KMS-11 (cell line): ENCODE results near the gene SYPL2.
A peak's percentile ranks its signal among the peaks of the same experiment; 100 is the strongest.

Experiments
- H2AFZ ChIP-seq: fragments of 200-600 bp; sonication (generic); 2 replicates; pipeline ENCODE4 v1.6.1; 2016; ENCODE audit warnings: antibody characterized with exemption, mixed run types, low read depth
- H3K27ac ChIP-seq: fragments of 200-600 bp; sonication (generic); 2 replicates; pipeline ENCODE4 v1.6.1; 2016; ENCODE audit warnings: mild to moderate bottlenecking, mixed run types
- H3K27me3 ChIP-seq: fragments of 200-600 bp; sonication (generic); 2 replicates; pipeline ENCODE4 v1.6.1; 2017; ENCODE audit warnings: mild to moderate bottlenecking, low read depth, mixed run types, moderate library complexity; ENCODE audit not compliant: insufficient read depth
- H3K36me3 ChIP-seq: fragments of 200-600 bp; sonication (generic); 2 replicates; pipeline ENCODE4 v1.6.1; 2017; ENCODE audit warnings: mild to moderate bottlenecking, mixed run types; ENCODE audit not compliant: insufficient read depth
- H3K4me1 ChIP-seq: fragments of 200-600 bp; sonication (generic); 2 replicates; pipeline ENCODE4 v1.6.1; 2016; ENCODE audit warnings: mild to moderate bottlenecking, low read depth, mixed run types; ENCODE audit not compliant: poor library complexity, severe bottlenecking
- H3K4me2 ChIP-seq: fragments of 200-600 bp; sonication (generic); 2 replicates; pipeline ENCODE4 v1.7.0; 2016; ENCODE audit warnings: mild to moderate bottlenecking, mixed run types
- H3K4me3 ChIP-seq: fragments of 200-600 bp; sonication (generic); IDR thresholded peaks from 2 replicates; pipeline ENCODE4 v1.6.1; 2017; ENCODE audit warnings: low read depth, low read length, mixed read lengths; ENCODE audit not compliant: insufficient read depth
- H3K79me2 ChIP-seq: fragments of 200-600 bp; sonication (generic); 2 replicates; pipeline ENCODE4 v1.6.1; 2016; ENCODE audit warnings: low read depth, mixed run types; ENCODE audit not compliant: insufficient read depth
- H3K9ac ChIP-seq: fragments of 200-600 bp; sonication (generic); 2 replicates; pipeline ENCODE4 v1.6.1; 2016; ENCODE audit warnings: mild to moderate bottlenecking, mixed run types
- H4K20me1 ChIP-seq: fragments of 200-600 bp; sonication (generic); 2 replicates; pipeline ENCODE4 v1.6.1; 2016; ENCODE audit warnings: mild to moderate bottlenecking, mixed run types; ENCODE audit not compliant: insufficient read depth
- TF ChIP-seq, protein P1 (sequence below): fragments of 200-600 bp; sonication (generic); conservative IDR thresholded peaks from 2 replicates; pipeline ENCODE4 v1.6.1; 2017; ENCODE audit warnings: low read depth, mild to moderate bottlenecking, antibody characterized with exemption, low read length, moderate library complexity, mixed read lengths

SYPL2 gene

DNA sequence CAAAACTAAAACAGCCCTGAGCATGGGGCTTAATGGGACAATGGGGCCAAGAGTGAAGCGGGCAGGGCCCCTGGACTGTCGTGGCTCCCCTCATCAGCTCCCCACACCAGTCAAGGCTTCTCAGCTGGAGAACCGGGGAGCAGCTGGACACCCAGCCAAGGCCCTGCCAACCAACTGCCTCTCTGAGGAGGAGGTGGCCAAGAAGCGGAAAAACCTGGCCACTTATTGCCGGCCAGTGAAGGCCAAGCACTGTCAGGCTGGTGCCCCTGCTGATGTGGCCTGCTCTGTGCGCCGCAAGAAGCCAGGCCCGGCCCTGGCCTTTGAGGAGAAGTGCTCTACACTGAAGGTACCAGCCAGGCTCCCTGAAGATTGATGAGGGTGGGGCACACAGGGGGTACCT, 25.0 kb downstream of the SYPL2 start:
- no peak overlapping the region for H3K9ac ChIP-seq
- H3K27ac ChIP-seq, result no peak overlapping the region
- peaks cover 14% of the 10 kb centered on the region; the same call in 1 of the 2 replicates for H3K79me2 ChIP-seq
- H4K20me1 ChIP-seq, result no peaks in the 10 kb centered on the region
- H3K4me1 ChIP-seq, result peaks cover 18% of the 10 kb centered on the region
- H2AFZ ChIP-seq, result no peak overlapping the region
- H3K4me2 ChIP-seq, result no peak overlapping the region
- H3K36me3 ChIP-seq, result no peaks in the 10 kb centered on the region; the same call in 1 of the 2 replicates
- H3K4me3 ChIP-seq, result no peak overlapping the region
- TF ChIP-seq, protein P1, sequence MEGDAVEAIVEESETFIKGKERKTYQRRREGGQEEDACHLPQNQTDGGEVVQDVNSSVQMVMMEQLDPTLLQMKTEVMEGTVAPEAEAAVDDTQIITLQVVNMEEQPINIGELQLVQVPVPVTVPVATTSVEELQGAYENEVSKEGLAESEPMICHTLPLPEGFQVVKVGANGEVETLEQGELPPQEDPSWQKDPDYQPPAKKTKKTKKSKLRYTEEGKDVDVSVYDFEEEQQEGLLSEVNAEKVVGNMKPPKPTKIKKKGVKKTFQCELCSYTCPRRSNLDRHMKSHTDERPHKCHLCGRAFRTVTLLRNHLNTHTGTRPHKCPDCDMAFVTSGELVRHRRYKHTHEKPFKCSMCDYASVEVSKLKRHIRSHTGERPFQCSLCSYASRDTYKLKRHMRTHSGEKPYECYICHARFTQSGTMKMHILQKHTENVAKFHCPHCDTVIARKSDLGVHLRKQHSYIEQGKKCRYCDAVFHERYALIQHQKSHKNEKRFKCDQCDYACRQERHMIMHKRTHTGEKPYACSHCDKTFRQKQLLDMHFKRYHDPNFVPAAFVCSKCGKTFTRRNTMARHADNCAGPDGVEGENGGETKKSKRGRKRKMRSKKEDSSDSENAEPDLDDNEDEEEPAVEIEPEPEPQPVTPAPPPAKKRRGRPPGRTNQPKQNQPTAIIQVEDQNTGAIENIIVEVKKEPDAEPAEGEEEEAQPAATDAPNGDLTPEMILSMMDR, result no peak
- H3K27me3 ChIP-seq, result no peaks in the 10 kb centered on the region

DNA sequence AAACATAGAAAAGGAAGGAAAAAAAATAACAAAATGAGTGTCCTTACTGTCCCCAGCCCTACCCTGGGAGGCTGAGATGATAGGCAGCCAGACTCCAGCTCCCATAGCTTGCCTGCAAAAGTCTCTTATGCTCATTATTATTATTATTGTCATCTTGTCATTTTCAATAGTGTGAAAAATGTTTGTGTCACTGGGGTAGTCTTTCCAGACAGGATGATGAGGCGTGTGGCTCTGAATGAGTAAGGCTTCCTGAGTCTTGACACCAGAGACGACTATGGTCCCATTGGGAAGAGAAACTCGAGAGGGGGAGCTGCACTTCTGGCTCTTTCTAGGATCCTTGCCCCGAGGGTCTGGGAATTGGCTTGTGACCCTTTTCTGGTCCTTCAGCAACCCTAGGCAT, 26.4 kb downstream of the SYPL2 start:
- H3K27ac ChIP-seq, result no peak overlapping the region
- H3K79me2 ChIP-seq, result peaks cover 14% of the 10 kb centered on the region; the same call in 1 of the 2 replicates
- H3K4me3 ChIP-seq, result no peak overlapping the region
- TF ChIP-seq, protein P1, result no peak
- no peak overlapping the region for H3K9ac ChIP-seq
- H3K4me1 ChIP-seq, result peaks cover 18% of the 10 kb centered on the region
- no peaks in the 10 kb centered on the region for H3K27me3 ChIP-seq
- H4K20me1 ChIP-seq, result no peaks in the 10 kb centered on the region
- no peak overlapping the region for H2AFZ ChIP-seq
- H3K36me3 ChIP-seq, result no peaks in the 10 kb centered on the region; the same call in 1 of the 2 replicates
- H3K4me2 ChIP-seq, result no peak overlapping the region

DNA sequence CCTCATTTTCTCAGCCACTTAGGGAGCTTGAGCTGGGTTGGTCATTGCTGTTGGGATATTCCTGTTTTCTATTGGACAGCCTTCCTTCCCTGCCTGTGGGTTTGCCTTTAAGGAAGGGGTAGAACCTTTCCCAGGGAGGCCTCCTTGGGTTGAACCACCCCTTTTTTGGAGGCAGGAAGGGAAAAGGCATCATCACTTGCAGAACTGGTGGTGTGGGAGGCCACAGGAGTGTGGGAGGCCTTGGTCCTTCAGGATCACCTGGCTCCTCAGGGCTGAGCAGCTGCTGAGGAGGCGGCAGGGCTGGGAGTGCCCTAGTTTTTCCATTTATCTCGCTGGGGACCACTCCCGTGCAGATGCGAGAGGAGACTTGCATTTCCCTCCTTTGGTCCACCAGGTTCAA, 26.9 kb downstream of the SYPL2 start:
- H2AFZ ChIP-seq, result peak overlapping the region; percentile 75

DNA sequence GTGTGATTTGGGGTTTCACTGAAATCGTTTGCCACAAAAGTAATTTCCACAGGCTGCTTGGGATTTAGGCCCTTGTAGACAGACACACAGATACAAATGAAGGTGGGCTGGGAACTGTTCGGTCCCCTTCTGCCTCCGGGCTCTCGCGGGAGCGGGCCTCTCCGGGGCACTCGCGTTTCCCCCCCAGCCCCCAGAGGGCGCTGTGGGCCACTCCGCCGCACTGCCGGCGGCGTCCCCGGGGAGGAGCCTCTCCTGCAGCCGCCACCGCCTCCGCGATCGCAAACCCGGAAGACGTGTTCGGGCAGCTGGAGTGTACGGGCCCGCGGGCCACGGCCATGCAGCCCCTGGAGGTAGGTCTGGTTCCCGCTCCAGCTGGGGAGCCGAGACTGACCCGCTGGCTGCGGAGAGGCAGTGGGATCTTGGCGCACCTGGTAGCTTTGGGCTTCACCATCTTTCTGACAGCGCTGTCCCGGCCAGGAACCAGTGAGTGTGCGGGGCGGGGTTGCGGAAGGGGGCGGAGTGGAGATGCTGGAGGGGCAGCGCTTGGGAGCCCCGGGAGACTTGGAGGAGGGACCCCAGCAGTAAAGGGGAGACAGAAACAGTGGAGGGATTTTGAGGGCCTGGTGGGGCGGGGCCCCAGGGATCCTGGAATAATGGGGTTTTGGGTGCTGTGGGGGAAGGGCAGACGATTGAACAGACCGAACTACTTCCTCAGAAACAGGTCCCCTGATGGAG, 27.6 kb downstream of the SYPL2 start, which contains the start of gene CYB561D1:
TSS of gene CYB561D1 (plus strand) at position 290 of the 735 bp plus-strand sequence. CDS start at position 336, 46 bp downstream.
- Histone ChIP-seq H4K20me1 (no peaks in the 10 kb centered on the region), H3K79me2 (peaks cover 14% of the 10 kb centered on the region; the same call in 1 of the 2 replicates), H3K27me3 (no peaks in the 10 kb centered on the region), H3K36me3 (no peaks in the 10 kb centered on the region; the same call in 1 of the 2 replicates), H3K27ac (no peak within 1 kb of the TSS), H3K4me1 (peaks cover 18% of the 10 kb centered on the region), H3K4me3 (peak within 1 kb of the TSS; percentile 99), H2AFZ (peak within 1 kb of the TSS; percentile 75), H3K4me2 (peak within 1 kb of the TSS; percentile 61), H3K9ac (peak within 1 kb of the TSS; percentile 43; the same call in 1 of the 2 replicates)
- TF ChIP-seq, protein P1, result peak; percentile 98

More for the DNA sequence above, 26.9 kb downstream of the SYPL2 start:
- Histone ChIP-seq H3K27me3 (no peaks in the 10 kb centered on the region), H3K9ac (no peak overlapping the region), H4K20me1 (no peaks in the 10 kb centered on the region), H3K4me3 (no peak overlapping the region), H3K79me2 (peaks cover 14% of the 10 kb centered on the region; the same call in 1 of the 2 replicates), H3K27ac (no peak overlapping the region), H3K36me3 (no peaks in the 10 kb centered on the region; the same call in 1 of the 2 replicates), H3K4me1 (peaks cover 18% of the 10 kb centered on the region), H3K4me2 (peak overlapping the region; percentile 61)
- TF ChIP-seq, protein P1, result no peak
